ENCODE results near the gene RAPGEFL1. TPM values are rescaled to one million over a fixed set of nuclear protein-coding genes. Genes with fewer than 3 reads are reported as not detected.

RAPGEFL1 gene
- total and polyA plus RNA-seq, 12 donors: 0.24 to 18.5 (median 4.0) TPM

GRCh38 chr17:40190197-40191021 lies 13.1 kb downstream of the RAPGEFL1 start:
- DNase-seq: no peak
- H3K4me1 ChIP-seq (replicated peaks in 1 of 2): peaks cover 4 to 13% of the 10 kb centered on the region in 2 donors
- peak overlapping the region in 1 of 4 donors; percentile 60 for H3K4me3 ChIP-seq
- no peaks in the 10 kb centered on the region for H3K27me3 ChIP-seq
- H3K36me3 ChIP-seq (replicated peaks in 1 of 2): no peaks in the 10 kb centered on the region
- TF ChIP-seq POLR2A (IDR thresholded peaks at IDR 0.05): no peak
- TF ChIP-seq, protein P1, sequence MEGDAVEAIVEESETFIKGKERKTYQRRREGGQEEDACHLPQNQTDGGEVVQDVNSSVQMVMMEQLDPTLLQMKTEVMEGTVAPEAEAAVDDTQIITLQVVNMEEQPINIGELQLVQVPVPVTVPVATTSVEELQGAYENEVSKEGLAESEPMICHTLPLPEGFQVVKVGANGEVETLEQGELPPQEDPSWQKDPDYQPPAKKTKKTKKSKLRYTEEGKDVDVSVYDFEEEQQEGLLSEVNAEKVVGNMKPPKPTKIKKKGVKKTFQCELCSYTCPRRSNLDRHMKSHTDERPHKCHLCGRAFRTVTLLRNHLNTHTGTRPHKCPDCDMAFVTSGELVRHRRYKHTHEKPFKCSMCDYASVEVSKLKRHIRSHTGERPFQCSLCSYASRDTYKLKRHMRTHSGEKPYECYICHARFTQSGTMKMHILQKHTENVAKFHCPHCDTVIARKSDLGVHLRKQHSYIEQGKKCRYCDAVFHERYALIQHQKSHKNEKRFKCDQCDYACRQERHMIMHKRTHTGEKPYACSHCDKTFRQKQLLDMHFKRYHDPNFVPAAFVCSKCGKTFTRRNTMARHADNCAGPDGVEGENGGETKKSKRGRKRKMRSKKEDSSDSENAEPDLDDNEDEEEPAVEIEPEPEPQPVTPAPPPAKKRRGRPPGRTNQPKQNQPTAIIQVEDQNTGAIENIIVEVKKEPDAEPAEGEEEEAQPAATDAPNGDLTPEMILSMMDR (IDR thresholded peaks at IDR 0.05): peak in 3 of 6 experiments; percentile 22 to 42 (median 31)
- 71 to 82% (median 75%) methylated on average over 11 to 15 of the region's 15 CpGs for WGBS, 4 donors
- intact Hi-C loops (cut with DNase I): loop anchor here in 1 of 2 donors (10.0 kb wide), 2 partner anchors 164 to 224 kb away; partner anchors contain the start of gene TOP2A
- H3K9me3 ChIP-seq (replicated peaks in 1 of 3): no peaks in the 10 kb centered on the region
- H3K27ac ChIP-seq: peak overlapping the region in 2 of 5 donors; percentile 82 to 90

DNA sequence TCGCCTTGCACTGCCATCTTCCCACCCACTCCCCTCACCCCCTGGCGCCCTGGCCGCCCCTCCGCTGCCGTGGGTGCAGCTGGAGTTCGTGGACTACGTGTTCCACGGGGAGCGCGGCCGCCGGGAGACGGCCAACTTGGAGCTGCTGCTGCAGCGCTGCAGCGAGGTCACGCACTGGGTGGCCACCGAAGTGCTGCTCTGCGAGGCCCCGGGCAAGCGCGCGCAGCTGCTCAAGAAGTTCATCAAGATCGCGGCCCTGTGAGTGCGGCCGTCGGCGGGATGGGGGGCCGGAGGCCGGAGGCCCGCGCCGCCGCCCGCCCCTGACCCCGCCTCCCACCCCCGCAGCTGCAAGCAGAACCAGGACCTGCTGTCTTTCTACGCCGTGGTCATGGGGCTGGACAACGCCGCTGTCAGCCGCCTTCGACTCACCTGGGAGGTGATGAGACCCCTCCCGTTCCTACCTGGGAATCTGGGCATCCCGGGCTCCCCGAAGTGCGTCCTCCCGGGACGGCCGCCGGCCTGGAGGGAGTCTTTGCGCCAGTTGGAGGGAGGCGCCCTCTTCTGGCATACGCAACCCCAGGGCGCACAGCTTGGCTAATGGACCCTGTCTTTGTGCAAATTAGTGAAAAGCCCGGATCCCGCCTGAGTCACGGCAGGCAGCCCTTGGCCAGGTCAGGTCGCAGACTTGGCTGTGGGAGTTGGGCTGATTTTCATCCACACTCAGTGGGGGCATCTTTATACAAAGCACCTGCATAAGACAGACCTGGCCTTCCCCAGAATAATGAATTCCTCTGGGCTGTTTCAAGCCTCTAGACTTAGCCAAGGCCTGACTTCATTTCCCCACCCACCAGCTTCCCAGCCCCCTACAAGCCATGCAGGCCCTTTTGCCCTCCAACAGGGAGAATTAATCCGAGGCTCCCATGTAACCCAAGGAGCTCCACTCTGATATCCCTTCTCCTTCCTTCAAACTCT lies 14.3 kb downstream of the RAPGEFL1 start:
- intact Hi-C loops (cut with DNase I): loop anchor here in 1 of 2 donors (10.0 kb wide), 2 partner anchors 163 to 223 kb away; partner anchors contain the start of gene TOP2A
- Histone ChIP-seq H3K9me3 (replicated peaks in 1 of 3) (no peaks in the 10 kb centered on the region), H3K27ac (peak overlapping the region in 4 of 5 donors; percentile 52 to 90 (median 71)), H3K4me1 (replicated peaks in 1 of 2) (peaks cover 4 to 13% of the 10 kb centered on the region in 2 donors), H3K4me3 (peak overlapping the region in 2 of 4 donors; percentile 41 to 60), H3K36me3 (replicated peaks in 1 of 2) (no peaks in the 10 kb centered on the region), H3K27me3 (no peaks in the 10 kb centered on the region)
- peak; percentile 81 to 92 (median 87) for DNase-seq
- 0 to 2% (median 1%) methylated on average over 11 to 60 of the region's 60 CpGs for WGBS, 4 donors
- TF ChIP-seq POLR2A (IDR thresholded peaks at IDR 0.05): peak in 1 of 2 donors; percentile 59
- TF ChIP-seq, protein P1 (IDR thresholded peaks at IDR 0.05): peak; percentile 40 to 58 (median 56)

- 92 to 100% (median 97%) methylated on average over 1 to 2 of the region's 2 CpGs for WGBS, 4 donors
- no peak overlapping the region for H3K4me3 ChIP-seq
These were observed 15.7 kb downstream of the RAPGEFL1 start for GRCh38 chr17:40192961-40193360.

More at GRCh38 chr17:40192961-40193360, 15.7 kb downstream of the RAPGEFL1 start:
- Histone ChIP-seq H3K4me1 (replicated peaks in 1 of 2) (peaks cover 4 to 13% of the 10 kb centered on the region in 2 donors), H3K27ac (no peak overlapping the region), H3K27me3 (no peaks in the 10 kb centered on the region), H3K36me3 (replicated peaks in 1 of 2) (no peaks in the 10 kb centered on the region), H3K9me3 (replicated peaks in 1 of 3) (no peaks in the 10 kb centered on the region)
- no peak for DNase-seq
- TF ChIP-seq, protein P1 (IDR thresholded peaks at IDR 0.05): no peak
- no peak for TF ChIP-seq POLR2A (IDR thresholded peaks at IDR 0.05)
- intact Hi-C loops (cut with DNase I): loop anchor here in 1 of 2 donors (10.0 kb wide), 2 partner anchors 162 to 222 kb away; partner anchors contain the start of gene TOP2A

Data from adrenal gland (tissue), 12 donors.